Measurements from ENCODE around the gene DESI2.

Gene DESI2

DNA sequence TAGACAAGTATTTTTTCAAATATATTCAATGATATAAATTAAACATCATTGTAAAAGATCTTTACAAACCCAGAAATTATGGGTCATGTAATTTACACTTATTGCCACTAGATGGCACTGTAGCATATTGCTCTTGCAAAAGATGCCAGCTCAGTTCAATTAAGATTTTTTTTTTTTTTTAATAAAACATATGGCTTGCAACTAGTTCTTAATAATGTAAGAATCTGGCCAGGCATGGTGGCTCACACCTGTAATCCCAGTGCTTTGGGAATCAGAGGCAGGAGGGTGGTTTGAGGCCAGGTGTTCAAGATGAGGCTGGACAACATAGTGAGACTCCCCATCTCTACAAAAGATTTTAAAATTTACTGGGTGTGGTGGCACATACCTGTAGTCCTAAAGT, 49.4 kb upstream of the DESI2 start (continued):
- TF ChIP-seq, protein P1, sequence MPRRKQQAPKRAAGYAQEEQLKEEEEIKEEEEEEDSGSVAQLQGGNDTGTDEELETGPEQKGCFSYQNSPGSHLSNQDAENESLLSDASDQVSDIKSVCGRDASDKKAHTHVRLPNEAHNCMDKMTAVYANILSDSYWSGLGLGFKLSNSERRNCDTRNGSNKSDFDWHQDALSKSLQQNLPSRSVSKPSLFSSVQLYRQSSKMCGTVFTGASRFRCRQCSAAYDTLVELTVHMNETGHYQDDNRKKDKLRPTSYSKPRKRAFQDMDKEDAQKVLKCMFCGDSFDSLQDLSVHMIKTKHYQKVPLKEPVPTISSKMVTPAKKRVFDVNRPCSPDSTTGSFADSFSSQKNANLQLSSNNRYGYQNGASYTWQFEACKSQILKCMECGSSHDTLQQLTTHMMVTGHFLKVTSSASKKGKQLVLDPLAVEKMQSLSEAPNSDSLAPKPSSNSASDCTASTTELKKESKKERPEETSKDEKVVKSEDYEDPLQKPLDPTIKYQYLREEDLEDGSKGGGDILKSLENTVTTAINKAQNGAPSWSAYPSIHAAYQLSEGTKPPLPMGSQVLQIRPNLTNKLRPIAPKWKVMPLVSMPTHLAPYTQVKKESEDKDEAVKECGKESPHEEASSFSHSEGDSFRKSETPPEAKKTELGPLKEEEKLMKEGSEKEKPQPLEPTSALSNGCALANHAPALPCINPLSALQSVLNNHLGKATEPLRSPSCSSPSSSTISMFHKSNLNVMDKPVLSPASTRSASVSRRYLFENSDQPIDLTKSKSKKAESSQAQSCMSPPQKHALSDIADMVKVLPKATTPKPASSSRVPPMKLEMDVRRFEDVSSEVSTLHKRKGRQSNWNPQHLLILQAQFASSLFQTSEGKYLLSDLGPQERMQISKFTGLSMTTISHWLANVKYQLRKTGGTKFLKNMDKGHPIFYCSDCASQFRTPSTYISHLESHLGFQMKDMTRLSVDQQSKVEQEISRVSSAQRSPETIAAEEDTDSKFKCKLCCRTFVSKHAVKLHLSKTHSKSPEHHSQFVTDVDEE (CRISPR knock-in tag; IDR thresholded peaks at IDR 0.05), result no peak

DNA sequence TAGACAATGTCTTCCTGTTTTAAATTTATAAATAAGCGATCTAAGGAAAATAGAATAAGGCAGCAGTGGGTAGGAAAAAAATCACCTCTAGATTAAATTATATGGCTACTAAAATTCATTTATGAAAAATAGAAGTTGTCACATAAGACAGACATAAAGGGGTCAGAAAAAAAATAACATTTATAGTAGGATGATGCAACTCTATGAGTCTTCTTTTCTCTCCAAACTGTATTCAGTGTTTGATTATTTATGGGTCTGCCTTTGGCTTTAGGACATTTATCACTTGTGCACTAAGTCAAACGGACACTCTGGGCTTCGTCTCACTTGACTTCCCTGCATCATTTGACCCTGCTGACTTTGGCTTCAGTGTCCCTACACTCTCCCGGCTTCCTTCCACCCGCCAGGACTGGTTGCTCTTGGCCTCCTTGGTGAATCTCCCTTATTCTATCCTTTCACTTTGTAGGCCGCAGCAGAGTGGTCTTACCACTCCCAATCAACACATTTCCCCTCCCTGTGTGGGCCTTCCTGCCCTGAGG, 47.0 kb upstream of the DESI2 start:
- ATAC-seq, result no peak
- no peak for TF ChIP-seq ZFP3 (CRISPR knock-in tag; IDR thresholded peaks at IDR 0.05)
- TF ChIP-seq, protein P2, sequence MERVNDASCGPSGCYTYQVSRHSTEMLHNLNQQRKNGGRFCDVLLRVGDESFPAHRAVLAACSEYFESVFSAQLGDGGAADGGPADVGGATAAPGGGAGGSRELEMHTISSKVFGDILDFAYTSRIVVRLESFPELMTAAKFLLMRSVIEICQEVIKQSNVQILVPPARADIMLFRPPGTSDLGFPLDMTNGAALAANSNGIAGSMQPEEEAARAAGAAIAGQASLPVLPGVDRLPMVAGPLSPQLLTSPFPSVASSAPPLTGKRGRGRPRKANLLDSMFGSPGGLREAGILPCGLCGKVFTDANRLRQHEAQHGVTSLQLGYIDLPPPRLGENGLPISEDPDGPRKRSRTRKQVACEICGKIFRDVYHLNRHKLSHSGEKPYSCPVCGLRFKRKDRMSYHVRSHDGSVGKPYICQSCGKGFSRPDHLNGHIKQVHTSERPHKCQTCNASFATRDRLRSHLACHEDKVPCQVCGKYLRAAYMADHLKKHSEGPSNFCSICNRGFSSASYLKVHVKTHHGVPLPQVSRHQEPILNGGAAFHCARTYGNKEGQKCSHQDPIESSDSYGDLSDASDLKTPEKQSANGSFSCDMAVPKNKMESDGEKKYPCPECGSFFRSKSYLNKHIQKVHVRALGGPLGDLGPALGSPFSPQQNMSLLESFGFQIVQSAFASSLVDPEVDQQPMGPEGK (CRISPR knock-in tag; IDR thresholded peaks at IDR 0.05; ENCODE audit: borderline replicate concordance), result no peak
- TF ChIP-seq ZNF70 (CRISPR knock-in tag; IDR thresholded peaks at IDR 0.05), result no peak
- TF ChIP-seq RARB (CRISPR knock-in tag; IDR thresholded peaks at IDR 0.05), result no peak
- TF ChIP-seq ESRRG (CRISPR knock-in tag; IDR thresholded peaks at IDR 0.05), result no peak
- TF ChIP-seq OSR1 (CRISPR knock-in tag; IDR thresholded peaks at IDR 0.05), result no peak

DNA sequence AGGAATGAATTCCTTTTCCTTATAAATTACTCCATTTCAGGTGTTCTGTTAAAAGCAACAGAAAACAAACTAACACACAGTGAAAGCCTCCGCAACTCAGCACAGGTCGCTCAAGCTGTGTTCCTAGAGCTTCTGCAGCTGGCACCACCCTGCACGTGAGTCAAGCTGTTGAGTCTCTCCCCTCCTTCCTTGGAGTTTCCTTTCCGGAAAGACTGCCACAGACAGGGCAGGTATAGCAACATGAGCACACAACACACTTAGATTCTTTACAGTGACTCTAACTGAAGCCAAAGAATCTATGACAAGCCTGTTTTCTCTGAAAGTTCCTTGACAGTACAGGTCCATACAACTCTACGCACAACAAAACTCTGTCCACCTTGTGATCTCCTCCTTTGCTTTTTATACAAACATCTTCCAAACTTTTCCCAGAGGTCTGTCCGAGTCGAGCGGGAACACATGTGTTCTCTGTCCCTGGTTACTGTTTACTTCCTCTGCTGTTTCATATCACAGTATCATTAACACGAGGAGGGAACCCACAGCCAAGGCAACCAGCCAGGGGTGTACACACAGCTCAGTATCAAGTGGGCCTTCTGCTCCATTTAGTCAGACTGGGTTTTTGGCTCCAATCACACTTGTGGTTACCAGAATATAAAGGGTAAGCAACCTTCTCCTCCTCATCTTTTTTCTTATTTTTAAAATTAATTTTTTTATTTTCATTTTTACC, 38.7 kb upstream of the DESI2 start:
- peak; percentile 16; the same call in 1 of the 3 replicates for ATAC-seq
- TF ChIP-seq ZNF70 (CRISPR knock-in tag; IDR thresholded peaks at IDR 0.05), result no peak
- no peak for TF ChIP-seq OSR1 (CRISPR knock-in tag; IDR thresholded peaks at IDR 0.05)
- no peak for TF ChIP-seq ZNF8 (CRISPR knock-in tag; IDR thresholded peaks at IDR 0.05)
- no peak for TF ChIP-seq ISL1 (CRISPR knock-in tag; IDR thresholded peaks at IDR 0.05)
- no peak for TF ChIP-seq ESRRG (CRISPR knock-in tag; IDR thresholded peaks at IDR 0.05)
- no peak for TF ChIP-seq TCF4 (CRISPR knock-in tag; IDR thresholded peaks at IDR 0.05; ENCODE audit: borderline replicate concordance)
- TF ChIP-seq RARB (CRISPR knock-in tag; IDR thresholded peaks at IDR 0.05), result no peak
- TF ChIP-seq ZFP30 (CRISPR knock-in tag; IDR thresholded peaks at IDR 0.05), result no peak
- TF ChIP-seq, protein P2 (CRISPR knock-in tag; IDR thresholded peaks at IDR 0.05; ENCODE audit: borderline replicate concordance), result no peak
- no peak for TF ChIP-seq PPARA (CRISPR knock-in tag; IDR thresholded peaks at IDR 0.05; ENCODE audit: borderline replicate concordance)
- TF ChIP-seq, protein P3, sequence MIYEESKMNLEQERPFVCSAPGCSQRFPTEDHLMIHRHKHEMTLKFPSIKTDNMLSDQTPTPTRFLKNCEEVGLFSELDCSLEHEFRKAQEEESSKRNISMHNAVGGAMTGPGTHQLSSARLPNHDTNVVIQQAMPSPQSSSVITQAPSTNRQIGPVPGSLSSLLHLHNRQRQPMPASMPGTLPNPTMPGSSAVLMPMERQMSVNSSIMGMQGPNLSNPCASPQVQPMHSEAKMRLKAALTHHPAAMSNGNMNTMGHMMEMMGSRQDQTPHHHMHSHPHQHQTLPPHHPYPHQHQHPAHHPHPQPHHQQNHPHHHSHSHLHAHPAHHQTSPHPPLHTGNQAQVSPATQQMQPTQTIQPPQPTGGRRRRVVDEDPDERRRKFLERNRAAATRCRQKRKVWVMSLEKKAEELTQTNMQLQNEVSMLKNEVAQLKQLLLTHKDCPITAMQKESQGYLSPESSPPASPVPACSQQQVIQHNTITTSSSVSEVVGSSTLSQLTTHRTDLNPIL (CRISPR knock-in tag; IDR thresholded peaks at IDR 0.05; ENCODE audit: low read depth), result no peak
- TF ChIP-seq, protein P4, sequence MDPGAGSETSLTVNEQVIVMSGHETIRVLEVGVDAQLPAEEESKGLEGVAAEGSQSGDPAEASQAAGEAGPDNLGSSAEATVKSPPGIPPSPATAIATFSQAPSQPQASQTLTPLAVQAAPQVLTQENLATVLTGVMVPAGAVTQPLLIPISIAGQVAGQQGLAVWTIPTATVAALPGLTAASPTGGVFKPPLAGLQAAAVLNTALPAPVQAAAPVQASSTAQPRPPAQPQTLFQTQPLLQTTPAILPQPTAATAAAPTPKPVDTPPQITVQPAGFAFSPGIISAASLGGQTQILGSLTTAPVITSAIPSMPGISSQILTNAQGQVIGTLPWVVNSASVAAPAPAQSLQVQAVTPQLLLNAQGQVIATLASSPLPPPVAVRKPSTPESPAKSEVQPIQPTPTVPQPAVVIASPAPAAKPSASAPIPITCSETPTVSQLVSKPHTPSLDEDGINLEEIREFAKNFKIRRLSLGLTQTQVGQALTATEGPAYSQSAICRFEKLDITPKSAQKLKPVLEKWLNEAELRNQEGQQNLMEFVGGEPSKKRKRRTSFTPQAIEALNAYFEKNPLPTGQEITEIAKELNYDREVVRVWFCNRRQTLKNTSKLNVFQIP (CRISPR knock-in tag; IDR thresholded peaks at IDR 0.05; ENCODE audit: borderline replicate concordance, low read depth), result no peak
- TF ChIP-seq, protein P5, sequence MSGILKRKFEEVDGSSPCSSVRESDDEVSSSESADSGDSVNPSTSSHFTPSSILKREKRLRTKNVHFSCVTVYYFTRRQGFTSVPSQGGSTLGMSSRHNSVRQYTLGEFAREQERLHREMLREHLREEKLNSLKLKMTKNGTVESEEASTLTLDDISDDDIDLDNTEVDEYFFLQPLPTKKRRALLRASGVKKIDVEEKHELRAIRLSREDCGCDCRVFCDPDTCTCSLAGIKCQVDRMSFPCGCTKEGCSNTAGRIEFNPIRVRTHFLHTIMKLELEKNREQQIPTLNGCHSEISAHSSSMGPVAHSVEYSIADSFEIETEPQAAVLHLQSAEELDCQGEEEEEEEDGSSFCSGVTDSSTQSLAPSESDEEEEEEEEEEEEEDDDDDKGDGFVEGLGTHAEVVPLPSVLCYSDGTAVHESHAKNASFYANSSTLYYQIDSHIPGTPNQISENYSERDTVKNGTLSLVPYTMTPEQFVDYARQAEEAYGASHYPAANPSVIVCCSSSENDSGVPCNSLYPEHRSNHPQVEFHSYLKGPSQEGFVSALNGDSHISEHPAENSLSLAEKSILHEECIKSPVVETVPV (CRISPR knock-in tag; IDR thresholded peaks at IDR 0.05), result no peak
- TF ChIP-seq BACH2 (CRISPR knock-in tag; IDR thresholded peaks at IDR 0.05; ENCODE audit: borderline replicate concordance), result no peak

Data from SK-N-SH treated with all-trans-retinoic acid at 6 μM for 48 hours (cell line).